Muscle of arm (tissue), 12 donors: ENCODE measurements around the gene PER1. TPM values are rescaled to one million over a fixed set of nuclear protein-coding genes. Genes with fewer than 3 reads are reported as not detected.
"Not testable (repeated sequence)": the region's sequence is repeated elsewhere in the genome, so short reads cannot be mapped to it uniquely, and the experiment has no call there.

ENCODE experiments used
- DNase-seq: peaks from one replicate; pipeline ENCODE4 v3.0.0-alpha.2; 2013
- polyA plus RNA-seq, 12 donors: library from polyadenylated mRNA; unstranded; fragments of 120-200 nt; gene quantifications; one replicate each; pipeline ENCODE4 v1.2.1, GENCODE V29; 2013; ENCODE audit not compliant: insufficient read length in 12 of 12

PER1 gene
- polyA plus RNA-seq, 12 donors: 27.4 to 159 (median 47.2) TPM; not detected in 1

DNA sequence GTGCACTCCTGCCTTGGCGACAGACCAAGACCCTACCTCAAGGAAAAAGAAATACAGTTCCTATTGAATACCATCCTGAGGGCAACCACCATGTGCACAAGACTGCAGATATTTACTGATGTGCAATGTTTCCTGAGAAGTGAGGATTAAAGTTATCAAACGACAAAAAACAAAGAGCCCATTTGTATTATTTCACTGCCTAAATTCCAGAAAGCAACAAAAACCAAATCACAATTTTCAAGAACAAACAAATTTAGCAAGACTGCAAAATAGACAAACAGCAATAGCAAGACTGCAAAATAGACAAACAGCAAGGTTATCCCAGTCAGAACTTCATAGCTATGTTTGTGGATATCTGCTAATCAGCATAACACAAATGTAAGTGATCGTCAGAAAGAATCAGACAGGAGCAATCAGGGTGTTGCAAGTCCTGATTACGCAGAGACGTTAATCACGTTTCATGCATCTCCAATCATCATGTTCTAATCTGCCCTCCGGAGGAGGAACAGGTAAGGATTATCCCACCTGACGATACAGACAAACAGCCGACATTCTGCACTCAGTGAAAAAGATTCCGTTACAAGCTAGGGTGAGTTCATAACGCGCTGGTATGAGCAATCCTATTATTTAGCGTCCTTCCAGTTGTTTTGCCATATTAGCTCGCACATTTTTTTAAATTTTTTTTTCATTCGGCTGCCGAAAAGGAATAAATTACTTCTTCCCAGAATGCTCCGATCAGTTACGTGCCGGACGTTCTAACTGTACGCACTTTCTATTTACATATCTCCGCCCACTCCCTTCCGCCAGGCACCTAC, 21.1 kb upstream of the PER1 start:
- DNase-seq: peak; percentile 93

DNA sequence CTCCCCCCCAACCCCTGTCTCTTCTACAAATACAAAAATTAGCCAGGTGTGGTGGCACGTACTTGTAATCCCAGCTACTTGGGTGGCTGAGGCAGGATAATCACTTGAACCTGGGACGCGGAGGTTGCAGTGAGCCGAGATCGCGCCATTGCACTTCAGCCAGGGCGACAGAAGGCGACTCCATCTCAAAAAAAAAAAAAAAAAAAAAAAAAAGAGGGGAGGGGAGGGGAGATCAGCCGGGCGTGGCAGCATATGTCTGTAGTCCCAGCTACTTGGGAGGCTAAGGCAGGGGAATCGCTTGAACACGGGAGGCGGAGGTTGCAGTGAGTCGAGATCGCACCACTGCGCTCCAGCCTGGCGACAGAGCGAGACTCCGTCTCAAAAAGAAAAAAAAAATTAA, 18.0 kb upstream of the PER1 start:
- not testable (repeated sequence) for DNase-seq

DNA sequence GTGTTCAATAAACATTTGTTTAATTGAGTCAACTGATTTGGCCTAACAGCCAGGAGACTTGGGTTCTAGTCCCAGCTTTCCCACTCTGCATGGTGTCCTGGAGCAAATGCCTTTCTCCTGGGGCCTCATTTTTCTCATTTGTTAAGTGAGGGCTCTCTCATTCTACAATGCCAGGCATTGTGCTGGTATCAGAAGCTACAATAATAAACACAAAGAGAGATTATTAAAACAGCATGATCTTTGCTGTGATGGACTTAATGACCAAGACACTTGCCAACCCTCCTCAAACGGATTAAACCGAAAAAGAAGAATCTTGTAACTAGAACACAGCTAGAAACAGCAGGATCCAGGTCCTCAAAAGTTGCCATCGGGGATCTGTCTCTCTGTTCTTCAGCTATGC, 15.3 kb upstream of the PER1 start:
- no peak for DNase-seq

DNA sequence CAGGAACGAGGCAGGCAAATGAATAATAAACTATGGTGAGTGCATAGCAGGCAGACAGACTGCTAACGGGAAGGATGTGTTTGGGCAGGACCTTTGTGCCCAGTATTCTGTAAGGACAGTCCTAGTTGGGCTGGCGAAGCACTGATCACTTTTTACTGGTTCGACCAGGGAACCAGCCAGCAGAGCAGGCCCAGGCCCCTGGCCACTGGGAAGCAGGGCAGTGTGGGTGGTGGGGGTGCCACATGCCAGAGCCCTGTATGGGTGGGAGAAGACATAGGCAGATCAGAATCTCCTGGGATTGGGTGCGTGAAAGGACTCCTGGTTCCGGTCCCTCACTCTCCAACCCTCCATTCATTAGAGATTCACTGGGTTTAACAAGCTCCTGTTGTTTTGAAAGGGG, 14.5 kb upstream of the PER1 start:
- DNase-seq: no peak

DNA sequence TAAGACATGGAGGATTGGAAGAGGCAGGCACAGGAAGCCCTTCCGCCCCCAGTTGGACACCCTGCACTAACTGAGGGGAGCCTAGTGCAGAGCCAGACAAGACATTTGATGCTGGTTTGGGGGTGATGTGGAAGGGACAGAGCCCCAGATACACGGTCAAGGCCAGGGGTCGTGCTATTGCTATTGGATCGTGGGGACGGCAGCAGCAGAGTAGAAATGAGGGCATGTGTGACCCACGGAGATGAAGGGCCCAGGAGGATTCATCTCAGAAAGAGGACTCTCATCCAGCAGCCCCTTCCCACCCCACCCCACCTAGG, 12.6 kb upstream of the PER1 start:
- DNase-seq: no peak

DNA sequence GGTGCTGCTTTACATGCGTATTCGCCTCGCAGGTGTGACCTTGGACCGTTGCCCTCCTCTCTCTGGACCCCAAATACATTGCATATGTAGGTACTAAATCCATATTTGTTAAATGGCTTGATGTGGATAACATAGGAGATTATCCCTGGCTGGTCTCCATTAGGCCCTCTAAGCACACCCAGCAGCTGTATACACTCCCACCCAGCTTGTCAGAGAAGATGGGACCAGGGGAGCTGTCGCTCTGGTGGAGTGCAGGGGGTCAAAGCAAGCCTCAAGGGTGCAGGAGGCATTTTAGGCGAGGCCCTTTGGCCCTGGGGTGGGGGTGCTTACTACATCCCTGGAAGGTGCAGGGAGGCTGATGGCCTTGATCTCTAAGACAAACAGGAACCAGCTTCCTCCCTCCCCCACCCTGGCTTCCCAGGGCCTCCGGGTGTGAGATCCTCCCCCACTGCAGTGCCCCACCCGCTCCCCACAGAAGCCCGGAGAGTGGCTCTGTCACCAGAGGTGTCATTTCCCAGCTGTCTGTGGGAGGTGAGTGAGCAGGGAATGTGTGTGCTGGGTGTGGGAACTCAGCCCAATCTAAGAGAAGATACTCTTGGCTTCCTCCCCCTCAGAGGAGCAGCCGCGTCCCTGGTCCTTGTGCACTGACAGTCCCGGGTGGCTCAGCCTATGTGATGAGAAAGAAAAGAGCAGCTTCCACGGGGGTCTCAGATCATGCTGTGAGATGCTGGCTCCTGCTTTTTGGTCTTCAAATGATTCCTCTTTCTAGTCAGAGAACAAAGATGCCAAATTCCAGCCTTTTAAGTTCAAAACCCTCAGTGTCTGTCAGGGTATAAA, 12.0 kb upstream of the PER1 start:
- DNase-seq: no peak

DNA sequence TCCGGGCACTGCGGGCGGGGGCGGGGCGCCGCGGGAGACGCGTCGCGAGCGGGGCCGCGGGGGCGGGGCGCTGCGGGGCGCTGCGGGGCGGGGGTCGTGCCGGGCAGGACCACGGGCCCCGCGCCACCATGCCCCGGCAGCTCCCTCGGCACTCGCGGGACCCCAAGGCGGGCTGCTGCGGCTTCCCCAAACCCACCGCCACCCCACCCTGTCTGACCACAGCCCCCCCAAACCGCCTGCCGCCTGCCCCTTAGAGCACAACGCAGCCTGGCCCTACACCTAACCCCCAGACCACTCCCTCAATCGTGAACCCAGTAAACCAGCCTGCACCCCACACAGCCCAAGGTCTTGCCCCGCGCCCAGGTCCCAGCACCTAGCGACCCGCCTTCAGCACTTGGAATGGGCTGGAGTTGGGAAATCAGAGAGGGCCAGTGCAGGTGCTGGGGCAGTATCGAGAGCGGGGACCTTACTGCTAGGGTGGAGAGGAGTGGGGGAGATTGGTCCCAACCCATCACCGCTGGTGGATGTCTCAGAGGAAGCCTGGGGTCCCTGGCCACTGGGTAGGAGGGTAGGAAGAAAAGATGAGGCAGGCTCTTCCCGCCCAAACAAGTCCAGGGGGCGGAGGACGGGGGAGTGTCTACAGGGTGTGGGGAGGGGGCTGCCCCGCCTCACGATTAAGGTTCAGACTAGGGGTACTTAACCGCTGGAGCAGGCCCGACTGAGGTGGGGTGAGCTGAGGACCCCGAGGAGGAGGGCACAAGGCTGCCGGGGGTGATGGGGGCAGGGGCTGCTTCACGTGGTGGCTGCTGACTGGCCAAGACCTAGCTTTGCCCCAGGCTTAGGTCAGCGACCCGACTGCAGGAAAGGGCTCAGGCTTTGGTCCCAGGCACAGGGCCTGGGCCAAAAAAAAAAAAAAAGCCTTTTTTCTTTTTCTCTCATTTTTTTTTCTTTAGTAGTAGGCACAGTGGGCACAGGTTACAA, 11.1 kb upstream of the PER1 start:
- DNase-seq: no peak

DNA sequence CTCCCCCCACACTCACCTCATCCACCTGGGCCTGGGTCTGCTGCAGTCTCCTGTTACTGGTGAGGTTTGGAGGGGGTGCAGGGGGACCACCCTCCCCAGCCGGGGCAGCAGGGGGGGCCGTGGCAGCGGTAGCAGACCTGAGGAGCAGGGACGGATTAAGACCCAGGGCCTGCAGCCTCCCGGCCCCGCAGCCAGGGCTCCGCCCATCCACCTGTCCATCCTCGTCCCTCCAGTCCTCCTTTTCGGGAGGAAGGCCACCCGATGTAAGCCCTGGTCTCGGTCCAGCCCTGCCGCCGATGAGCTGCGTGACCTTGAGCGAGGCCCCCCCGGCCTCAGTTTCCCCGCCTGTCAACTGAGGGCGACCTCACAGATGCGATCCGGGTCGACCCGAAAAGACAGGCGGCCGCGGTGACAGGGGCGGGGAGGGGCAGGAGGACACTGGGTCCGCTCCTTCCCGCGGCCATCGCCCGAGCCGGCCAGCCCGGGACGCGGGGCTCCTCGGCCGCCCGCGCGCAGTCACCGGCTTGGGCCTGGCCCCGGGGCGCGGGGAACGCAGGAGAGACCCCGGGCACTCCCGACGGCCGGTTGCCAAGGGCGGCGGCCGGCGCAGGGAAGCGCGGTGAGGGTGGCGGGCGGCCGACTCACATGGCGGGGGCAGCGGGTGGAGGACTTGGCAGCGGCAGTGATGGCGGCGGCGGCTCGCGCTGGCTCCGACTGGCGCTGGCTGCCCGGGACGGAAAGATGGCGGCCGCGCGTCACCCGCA, 10.2 kb upstream of the PER1 start, which contains the start of gene VAMP2:
VAMP2 (minus strand) TSS at position 716 of the 764 bp plus-strand sequence; CDS start at position 647, 69 bp downstream.
- DNase-seq: peak; percentile 70

DNA sequence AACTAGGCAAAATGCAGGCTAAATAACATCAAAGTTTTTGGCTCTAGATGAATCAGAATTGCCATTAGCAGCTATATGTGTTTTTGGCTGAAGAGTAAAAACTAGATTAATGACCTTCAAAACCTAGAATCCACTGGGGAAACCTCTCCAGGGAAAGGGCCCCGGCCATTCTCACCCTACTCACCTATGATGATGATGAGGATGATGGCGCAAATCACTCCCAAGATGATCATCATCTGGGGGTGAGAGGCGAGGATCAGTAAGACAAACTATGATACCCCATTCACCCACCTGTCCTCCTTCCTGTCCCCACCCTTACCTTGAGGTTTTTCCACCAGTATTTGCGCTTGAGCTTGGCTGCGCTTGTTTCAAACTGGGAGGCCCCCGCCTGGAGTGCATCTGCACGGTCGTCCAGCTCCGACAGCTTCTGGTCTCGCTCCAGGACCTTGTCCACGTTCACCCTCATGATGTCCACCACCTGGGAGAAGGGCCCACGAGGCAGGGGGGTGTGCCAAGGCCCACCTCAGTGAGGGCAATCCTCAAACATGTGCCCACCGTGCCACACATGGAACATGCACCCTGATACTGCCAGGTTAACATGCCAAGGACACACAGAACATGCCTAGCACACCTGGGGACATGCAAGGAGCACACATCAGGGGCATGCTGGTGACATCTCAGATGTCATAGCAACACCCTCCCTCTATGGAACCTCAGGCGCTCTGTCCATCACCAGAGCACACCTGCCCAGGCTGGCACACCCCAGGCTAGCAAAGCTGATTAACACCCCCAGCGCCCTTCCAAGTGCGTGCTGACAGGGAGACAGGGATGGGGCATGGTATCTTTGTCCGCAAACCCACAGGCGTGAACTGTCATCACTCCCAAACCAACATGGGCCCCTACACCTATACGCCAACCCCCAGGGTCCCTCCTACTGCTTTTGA, 9.4 kb upstream of the PER1 start:
- DNase-seq: no peak

DNA sequence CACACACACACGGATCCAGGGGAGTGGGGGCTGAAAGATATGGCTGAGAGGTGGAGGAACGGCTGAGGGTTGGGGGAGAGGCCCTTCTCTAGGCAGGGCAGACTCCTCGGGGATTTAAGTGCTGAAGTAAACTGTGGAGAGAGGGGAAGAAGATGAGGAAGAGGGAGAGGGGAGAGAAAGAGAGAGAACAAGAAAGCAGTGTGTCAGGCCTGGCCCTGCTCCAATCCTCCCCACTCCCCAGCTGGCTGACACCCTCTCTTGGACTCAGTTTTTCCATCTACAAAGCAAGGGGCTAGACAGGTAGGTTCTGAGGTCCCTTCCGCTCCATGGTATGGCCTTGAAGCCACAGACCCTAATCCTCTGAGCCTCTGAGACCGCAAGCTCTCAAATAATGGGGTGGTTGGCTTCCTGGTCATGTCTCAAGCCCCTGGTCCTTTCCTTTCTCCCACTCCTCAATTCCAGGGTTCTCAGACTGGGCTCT, 8.6 kb upstream of the PER1 start:
- no peak for DNase-seq

DNA sequence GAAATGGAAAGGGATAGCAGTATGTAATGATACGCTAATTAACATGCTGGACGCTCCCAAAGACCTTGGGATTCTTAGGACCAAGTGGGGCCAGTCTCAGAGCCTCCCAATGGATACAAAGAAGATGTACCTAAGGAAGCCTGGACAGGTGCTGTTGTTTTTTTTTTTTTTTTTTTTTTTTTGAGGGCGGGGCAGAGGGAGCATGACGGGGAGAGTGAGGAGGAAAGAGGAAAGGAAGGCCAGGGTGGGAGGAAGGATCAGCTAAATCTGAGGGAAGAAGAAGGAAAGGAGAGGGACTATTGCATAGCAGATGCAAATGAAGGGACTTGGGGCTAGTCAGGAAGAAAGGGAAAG, 8.0 kb upstream of the PER1 start:
- DNase-seq: no peak

DNA sequence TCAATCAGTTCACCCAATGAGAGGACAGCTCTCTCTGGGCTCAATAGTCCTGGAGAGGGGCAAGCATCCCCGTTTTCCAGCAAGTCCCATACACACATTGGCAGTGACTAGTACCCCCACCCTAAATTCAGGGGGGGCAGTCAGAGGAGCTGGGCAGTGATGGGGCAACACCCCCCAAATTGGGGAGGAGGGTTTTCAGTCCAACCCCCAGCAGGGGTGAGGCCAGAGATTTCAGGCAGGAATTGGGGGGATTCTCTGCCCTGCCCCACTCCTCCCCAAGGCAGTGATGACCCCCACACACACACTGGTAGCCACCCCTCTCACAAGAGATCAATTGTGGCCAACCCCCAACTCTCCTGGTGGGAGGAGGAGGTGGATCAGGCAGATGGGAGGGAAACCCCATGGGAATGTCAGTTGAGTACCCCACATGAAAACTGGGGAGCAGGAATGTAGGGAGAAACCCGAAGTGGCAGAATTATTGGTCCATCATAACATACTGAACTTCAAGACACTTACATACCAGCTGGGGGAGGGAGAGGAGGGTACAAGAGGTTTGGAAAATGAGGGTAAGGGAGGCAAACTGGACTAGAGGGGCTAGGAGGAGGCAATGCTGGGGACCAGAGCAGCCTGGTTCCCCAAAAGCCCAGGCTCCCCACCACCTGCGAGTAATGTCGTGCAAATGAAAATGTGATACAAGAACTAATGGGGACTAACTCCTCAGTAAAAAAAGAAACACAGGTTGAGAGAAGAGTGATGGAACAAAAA, 7.4 kb upstream of the PER1 start:
- no peak for DNase-seq

DNA sequence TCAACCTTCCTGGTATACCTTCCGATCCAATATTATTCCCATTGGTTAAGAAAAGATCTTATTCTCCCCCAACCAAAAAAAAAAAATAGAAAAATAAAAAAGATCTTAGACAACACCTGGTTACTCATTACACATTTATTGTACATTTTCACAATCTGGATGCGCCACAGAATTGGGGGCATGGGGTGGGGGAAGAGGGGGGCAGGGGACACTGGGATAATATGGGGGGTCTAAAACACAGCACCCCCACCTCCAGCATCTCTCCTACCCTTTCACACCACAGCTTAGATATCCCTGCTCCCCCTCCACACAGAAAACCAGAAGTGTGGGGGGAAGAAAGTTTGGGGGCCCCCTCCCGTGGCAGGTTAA, 6.8 kb upstream of the PER1 start:
- no peak for DNase-seq

DNA sequence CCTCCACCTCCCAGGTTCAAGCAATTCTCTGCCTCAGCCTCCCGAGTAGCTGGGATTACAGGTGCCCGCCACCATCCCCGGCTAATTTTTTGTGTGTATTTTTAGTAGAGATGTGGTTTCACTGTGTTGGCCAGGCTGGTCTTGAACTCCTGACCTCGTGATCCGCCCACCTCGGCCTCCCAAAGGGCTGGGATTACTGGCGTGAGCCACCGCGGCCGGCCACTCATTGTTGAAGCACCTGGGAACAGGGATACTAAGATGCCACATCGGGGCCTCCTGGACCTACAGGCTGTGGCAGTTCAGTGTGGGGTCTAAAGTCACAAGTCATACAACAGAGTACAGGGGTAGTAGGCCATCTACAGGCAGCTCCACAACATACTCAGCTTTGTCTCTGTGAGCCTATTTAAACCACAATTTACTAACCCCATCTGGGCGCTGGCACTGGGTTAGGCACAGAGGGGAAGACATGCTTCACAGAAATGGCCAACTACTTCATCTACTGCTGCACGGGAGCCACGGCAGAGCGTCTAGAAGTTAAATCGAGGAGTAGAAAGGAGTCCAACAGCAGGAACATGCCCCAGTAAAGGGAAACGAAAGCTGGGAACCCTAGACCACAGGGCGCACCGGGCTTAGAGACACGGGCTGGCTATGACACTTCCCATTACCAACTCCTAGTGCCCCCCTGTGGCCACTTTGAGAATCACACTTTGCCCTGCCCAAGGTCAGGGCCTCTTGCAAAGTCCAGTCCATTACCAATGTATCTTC, 6.2 kb upstream of the PER1 start:
- DNase-seq: peak; percentile 92

DNA sequence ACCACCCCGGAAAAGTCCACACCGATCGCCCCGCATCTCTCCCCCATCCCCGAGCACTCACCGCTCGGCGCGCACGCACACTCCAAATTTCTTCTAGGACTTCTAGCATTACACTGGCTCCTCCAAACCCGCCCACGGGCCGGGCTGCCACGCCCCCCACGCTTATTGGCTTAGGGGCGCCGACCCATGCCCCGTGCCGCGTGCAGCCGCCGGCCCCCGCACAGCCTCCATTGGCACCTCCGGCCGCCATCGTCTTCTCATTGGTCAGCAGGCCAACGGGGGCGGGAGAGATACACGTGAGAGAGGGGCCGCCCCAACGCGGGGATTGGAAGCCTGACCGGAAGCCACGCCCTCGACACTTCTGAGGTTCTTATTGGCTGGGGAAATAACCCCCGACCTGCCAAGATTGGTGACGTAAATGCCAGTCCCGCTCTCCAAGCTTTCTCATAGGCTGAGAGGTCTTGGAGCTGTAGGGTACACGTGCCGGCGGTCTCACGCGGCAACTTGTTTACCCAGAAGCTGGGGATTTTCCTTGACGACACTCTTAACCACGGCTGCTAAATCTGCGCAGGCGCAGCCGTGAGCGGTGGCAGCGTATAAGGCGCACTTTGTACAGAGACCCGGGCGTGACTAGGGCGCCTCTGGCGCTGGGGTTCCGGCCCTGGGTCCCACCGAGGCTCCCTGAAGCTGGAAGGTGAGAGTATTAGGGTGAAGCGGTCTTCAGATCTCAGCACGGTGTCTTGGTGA, 4.2 kb upstream of the PER1 start:
- peak; percentile 100 for DNase-seq

DNA sequence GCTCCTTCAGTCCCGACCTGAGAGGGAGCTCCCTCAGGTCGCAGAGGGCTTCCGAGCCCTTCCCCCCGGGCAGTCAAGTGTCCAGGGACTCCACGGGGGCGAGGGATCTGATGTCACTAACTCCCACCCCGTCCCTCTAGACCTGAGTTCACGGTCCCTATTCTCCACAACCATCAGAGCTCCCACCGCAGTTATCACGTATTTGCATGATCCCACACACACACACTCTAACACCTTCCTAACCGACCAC, 3.7 kb upstream of the PER1 start:
- no peak for DNase-seq

DNA sequence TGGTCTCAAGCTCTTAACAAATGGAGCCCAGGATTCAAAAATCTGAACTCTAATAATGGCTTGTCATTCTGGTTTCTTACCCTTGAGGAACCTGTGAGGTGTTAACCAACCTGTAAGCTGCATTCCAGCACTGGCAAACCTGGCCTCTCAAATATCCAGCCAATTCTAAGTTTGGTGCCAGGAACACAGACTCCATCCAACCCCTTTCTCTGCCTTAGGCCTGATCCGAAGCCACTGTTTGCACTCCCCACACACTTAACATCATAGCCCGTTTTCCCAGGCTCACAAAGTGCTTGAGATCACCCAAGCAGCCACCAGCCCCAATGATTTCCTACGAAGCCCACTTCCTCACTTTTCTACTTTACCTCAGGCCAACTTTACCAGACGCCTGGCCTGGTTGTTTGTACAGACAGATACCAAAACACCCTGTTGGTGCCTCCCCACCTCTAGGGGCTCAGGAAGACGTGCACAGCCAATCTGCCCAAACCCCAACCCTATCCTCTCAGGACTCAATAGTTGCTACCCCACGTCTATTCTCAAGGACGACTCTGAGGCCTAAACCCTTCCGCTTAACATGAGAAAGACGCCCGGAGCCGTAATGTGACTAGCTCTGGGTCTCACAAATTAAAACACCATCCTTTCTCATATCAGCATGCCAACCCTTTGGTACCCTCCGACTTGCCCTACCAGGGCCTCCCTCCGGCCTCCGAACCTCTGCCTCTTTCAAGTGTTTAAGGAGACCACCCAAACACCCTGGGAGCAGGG, 3.2 kb upstream of the PER1 start:
- no peak for DNase-seq
